ENCODE data around the gene GIPC2.

GRCh38 chr1:78143152-78143551 lies 97.4 kb downstream of the GIPC2 start:
- TF ChIP-seq, protein P1, sequence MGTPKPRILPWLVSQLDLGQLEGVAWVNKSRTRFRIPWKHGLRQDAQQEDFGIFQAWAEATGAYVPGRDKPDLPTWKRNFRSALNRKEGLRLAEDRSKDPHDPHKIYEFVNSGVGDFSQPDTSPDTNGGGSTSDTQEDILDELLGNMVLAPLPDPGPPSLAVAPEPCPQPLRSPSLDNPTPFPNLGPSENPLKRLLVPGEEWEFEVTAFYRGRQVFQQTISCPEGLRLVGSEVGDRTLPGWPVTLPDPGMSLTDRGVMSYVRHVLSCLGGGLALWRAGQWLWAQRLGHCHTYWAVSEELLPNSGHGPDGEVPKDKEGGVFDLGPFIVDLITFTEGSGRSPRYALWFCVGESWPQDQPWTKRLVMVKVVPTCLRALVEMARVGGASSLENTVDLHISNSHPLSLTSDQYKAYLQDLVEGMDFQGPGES (IDR thresholded peaks at IDR 0.05), result no peak
- TF ChIP-seq SRF (IDR thresholded peaks at IDR 0.05; ENCODE audit: low read depth in 2 of 2, low read length in 2 of 2), result no peak
- TF ChIP-seq RB1 (IDR thresholded peaks at IDR 0.05; ENCODE audit: borderline replicate concordance), result no peak
- TF ChIP-seq TARDBP (IDR thresholded peaks at IDR 0.05; ENCODE audit: borderline replicate concordance), result no peak
- TF ChIP-seq POLR2A (IDR thresholded peaks at IDR 0.05; ENCODE audit: low read depth, low read length), result no peak
- TF ChIP-seq, protein P2, sequence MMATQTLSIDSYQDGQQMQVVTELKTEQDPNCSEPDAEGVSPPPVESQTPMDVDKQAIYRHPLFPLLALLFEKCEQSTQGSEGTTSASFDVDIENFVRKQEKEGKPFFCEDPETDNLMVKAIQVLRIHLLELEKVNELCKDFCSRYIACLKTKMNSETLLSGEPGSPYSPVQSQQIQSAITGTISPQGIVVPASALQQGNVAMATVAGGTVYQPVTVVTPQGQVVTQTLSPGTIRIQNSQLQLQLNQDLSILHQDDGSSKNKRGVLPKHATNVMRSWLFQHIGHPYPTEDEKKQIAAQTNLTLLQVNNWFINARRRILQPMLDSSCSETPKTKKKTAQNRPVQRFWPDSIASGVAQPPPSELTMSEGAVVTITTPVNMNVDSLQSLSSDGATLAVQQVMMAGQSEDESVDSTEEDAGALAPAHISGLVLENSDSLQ (IDR thresholded peaks at IDR 0.05), result no peak
- TF ChIP-seq, protein P3, sequence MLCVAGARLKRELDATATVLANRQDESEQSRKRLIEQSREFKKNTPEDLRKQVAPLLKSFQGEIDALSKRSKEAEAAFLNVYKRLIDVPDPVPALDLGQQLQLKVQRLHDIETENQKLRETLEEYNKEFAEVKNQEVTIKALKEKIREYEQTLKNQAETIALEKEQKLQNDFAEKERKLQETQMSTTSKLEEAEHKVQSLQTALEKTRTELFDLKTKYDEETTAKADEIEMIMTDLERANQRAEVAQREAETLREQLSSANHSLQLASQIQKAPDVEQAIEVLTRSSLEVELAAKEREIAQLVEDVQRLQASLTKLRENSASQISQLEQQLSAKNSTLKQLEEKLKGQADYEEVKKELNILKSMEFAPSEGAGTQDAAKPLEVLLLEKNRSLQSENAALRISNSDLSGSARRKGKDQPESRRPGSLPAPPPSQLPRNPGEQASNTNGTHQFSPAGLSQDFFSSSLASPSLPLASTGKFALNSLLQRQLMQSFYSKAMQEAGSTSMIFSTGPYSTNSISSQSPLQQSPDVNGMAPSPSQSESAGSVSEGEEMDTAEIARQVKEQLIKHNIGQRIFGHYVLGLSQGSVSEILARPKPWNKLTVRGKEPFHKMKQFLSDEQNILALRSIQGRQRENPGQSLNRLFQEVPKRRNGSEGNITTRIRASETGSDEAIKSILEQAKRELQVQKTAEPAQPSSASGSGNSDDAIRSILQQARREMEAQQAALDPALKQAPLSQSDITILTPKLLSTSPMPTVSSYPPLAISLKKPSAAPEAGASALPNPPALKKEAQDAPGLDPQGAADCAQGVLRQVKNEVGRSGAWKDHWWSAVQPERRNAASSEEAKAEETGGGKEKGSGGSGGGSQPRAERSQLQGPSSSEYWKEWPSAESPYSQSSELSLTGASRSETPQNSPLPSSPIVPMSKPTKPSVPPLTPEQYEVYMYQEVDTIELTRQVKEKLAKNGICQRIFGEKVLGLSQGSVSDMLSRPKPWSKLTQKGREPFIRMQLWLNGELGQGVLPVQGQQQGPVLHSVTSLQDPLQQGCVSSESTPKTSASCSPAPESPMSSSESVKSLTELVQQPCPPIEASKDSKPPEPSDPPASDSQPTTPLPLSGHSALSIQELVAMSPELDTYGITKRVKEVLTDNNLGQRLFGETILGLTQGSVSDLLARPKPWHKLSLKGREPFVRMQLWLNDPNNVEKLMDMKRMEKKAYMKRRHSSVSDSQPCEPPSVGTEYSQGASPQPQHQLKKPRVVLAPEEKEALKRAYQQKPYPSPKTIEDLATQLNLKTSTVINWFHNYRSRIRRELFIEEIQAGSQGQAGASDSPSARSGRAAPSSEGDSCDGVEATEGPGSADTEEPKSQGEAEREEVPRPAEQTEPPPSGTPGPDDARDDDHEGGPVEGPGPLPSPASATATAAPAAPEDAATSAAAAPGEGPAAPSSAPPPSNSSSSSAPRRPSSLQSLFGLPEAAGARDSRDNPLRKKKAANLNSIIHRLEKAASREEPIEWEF (IDR thresholded peaks at IDR 0.05; ENCODE audit: insufficient replicate concordance, low read depth, low read length), result no peak
- no peak for TF ChIP-seq ZNF274 (IDR thresholded peaks at IDR 0.05; ENCODE audit: insufficient read depth, insufficient read length)
- no peak for TF ChIP-seq EZH2 (IDR thresholded peaks at IDR 0.05; ENCODE audit: borderline replicate concordance, control insufficient read depth, low read depth, low read length)
- TF ChIP-seq GABPA (IDR thresholded peaks at IDR 0.05; ENCODE audit: low read depth), result no peak

All from GM12878 (cell line).